Colonic mucosa (tissue), 4 donors: Measurements from ENCODE around the gene VSNL1. TPM values are rescaled to one million over a fixed set of nuclear protein-coding genes. Genes with fewer than 3 reads are reported as not detected.

ENCODE experiments used
- DNase-seq: peaks from one replicate; pipeline ENCODE4 v3.0.0-alpha.2; 2020
- H3K27ac ChIP-seq: fragments of 200-600 bp; one replicate; pipeline ENCODE4 v1.8.0; 2021
- H3K27me3 ChIP-seq: fragments of 200-600 bp; one replicate; pipeline ENCODE4 v1.8.0; 2021
- H3K36me3 ChIP-seq: fragments of 200-600 bp; one replicate; pipeline ENCODE4 v1.8.0; 2021
- H3K4me1 ChIP-seq: fragments of 200-600 bp; one replicate; pipeline ENCODE4 v1.8.0; 2021; ENCODE audit warnings: mild to moderate bottlenecking
- H3K4me3 ChIP-seq: fragments of 200-600 bp; one replicate; pipeline ENCODE4 v1.8.0; 2021
- H3K9ac ChIP-seq, 2 donors: one replicate each; pipeline ENCODE4 v1.7.0; 2013; ENCODE audit warnings: control low read depth in 2 of 2, low read depth in 2 of 2, low read length in 2 of 2
- H3K9me3 ChIP-seq: fragments of 200-600 bp; one replicate; pipeline ENCODE4 v1.8.0; 2021
- intact Hi-C: fragments of 100-400 bp; cut with DNase I; formaldehyde crosslinking; loops from one replicate; pipeline ENCODE4 v1.14.1; 2022
- total RNA-seq, 2 donors: library from RNA; stranded (reverse); fragmentation: NEBNext Ultra II Directional in 1 of 2; extraction: Animal tissue kit (Norgen Biotek cat#: 25700) in 1 of 2; gene quantifications; one replicate each; pipeline ENCODE4 v1.2.1, GENCODE V29; 2021
- TF ChIP-seq, protein P1 (sequence below): fragments of 200-600 bp; IDR thresholded peaks from one replicate; pipeline ENCODE4 v1.8.0; 2022; ENCODE audit warnings: antibody characterized with exemption, mild to moderate bottlenecking
- donor health status: healthy.
- donor health status: DM: no; HTN: no; CAD: no.
- donor health status: DM: no; HTN: no; CAD: no.

The VSNL1 gene
- total RNA-seq, 2 donors from 2014 or later, result 7.4 to 8.1 TPM

- no peak overlapping the region for H3K9ac ChIP-seq
- intact Hi-C loops, result no loop called here
- no peaks in the 10 kb centered on the region for H3K4me1 ChIP-seq
- H3K27me3 ChIP-seq, result no peaks in the 10 kb centered on the region
- no peak overlapping the region for H3K4me3 ChIP-seq
- TF ChIP-seq, protein P1, sequence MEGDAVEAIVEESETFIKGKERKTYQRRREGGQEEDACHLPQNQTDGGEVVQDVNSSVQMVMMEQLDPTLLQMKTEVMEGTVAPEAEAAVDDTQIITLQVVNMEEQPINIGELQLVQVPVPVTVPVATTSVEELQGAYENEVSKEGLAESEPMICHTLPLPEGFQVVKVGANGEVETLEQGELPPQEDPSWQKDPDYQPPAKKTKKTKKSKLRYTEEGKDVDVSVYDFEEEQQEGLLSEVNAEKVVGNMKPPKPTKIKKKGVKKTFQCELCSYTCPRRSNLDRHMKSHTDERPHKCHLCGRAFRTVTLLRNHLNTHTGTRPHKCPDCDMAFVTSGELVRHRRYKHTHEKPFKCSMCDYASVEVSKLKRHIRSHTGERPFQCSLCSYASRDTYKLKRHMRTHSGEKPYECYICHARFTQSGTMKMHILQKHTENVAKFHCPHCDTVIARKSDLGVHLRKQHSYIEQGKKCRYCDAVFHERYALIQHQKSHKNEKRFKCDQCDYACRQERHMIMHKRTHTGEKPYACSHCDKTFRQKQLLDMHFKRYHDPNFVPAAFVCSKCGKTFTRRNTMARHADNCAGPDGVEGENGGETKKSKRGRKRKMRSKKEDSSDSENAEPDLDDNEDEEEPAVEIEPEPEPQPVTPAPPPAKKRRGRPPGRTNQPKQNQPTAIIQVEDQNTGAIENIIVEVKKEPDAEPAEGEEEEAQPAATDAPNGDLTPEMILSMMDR, result no peak
- DNase-seq, result no peak
- H3K9me3 ChIP-seq, result no peaks in the 10 kb centered on the region
- H3K36me3 ChIP-seq, result peaks cover 4% of the 10 kb centered on the region
- H3K27ac ChIP-seq, result no peak overlapping the region
These were observed 124.0 kb downstream of the VSNL1 start for GRCh38 chr2:17664534-17664933.

GRCh38 chr2:17667898-17668297, 127.4 kb downstream of the VSNL1 start:
- H3K36me3 ChIP-seq, result peaks cover 4% of the 10 kb centered on the region

GRCh38 chr2:17672583-17673317, 132.3 kb downstream of the VSNL1 start:
- no peak overlapping the region for H3K4me3 ChIP-seq
- intact Hi-C loops, result loop anchor here (10.0 kb wide), 1 partner anchor 898 kb away; no protein-coding TSS in a partner anchor
- H3K9me3 ChIP-seq, result no peaks in the 10 kb centered on the region
- no peak overlapping the region for H3K27ac ChIP-seq
- TF ChIP-seq, protein P1, result no peak
- no peak overlapping the region for H3K9ac ChIP-seq
- no peak for DNase-seq
- no peaks in the 10 kb centered on the region for H3K4me1 ChIP-seq
- no peaks in the 10 kb centered on the region for H3K36me3 ChIP-seq
- no peaks in the 10 kb centered on the region for H3K27me3 ChIP-seq

More at GRCh38 chr2:17667898-17668297, 127.4 kb downstream of the VSNL1 start:
- DNase-seq, result no peak
- intact Hi-C loops, result no loop called here
- Histone ChIP-seq H3K4me3 (no peak overlapping the region), H3K27me3 (no peaks in the 10 kb centered on the region), H3K4me1 (no peaks in the 10 kb centered on the region), H3K9ac (no peak overlapping the region), H3K9me3 (no peaks in the 10 kb centered on the region), H3K27ac (no peak overlapping the region)
- TF ChIP-seq, protein P1, result no peak

GRCh38 chr2:17674817-17675216, 134.3 kb downstream of the VSNL1 start:
- no peaks in the 10 kb centered on the region for H3K4me1 ChIP-seq
- no peaks in the 10 kb centered on the region for H3K9me3 ChIP-seq
- TF ChIP-seq, protein P1, result no peak
- DNase-seq, result no peak
- no peak overlapping the region for H3K9ac ChIP-seq
- H3K27ac ChIP-seq, result no peak overlapping the region
- H3K4me3 ChIP-seq, result no peak overlapping the region
- intact Hi-C loops, result loop anchor here (10.0 kb wide), 1 partner anchor 900 kb away; no protein-coding TSS in a partner anchor
- H3K27me3 ChIP-seq, result no peaks in the 10 kb centered on the region
- H3K36me3 ChIP-seq, result no peaks in the 10 kb centered on the region

DNA sequence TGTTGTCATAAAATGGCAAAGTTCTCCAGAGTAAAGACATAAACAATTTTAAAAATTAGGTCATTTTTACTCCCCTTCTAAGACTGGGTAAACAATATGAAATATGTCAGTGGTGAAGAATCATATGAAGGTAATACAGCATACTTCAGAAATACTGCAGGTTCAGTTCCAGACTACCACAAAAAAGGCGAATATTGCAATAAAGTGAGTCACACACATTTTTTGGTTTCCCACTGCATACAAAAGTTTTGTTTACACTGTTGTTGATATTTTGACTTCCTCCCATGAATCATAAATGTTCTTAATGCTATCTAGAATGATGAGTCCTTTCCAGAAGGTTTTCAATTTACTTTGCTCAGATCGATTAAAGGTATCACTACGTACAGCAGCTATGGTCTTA, 139.6 kb downstream of the VSNL1 start:
- H3K27me3 ChIP-seq, result no peaks in the 10 kb centered on the region
- H3K4me1 ChIP-seq, result no peaks in the 10 kb centered on the region
- H3K27ac ChIP-seq, result no peak overlapping the region
- intact Hi-C loops, result no loop called here
- no peak overlapping the region for H3K4me3 ChIP-seq
- H3K9me3 ChIP-seq, result no peaks in the 10 kb centered on the region
- no peaks in the 10 kb centered on the region for H3K36me3 ChIP-seq
- TF ChIP-seq, protein P1, result no peak
- H3K9ac ChIP-seq, result no peak overlapping the region
- no peak for DNase-seq
